HepG2 (cell line): Measurements from ENCODE around the gene ARL15. TPM values are rescaled to one million over a fixed set of nuclear protein-coding genes. Genes with fewer than 3 reads are reported as not detected.

ENCODE experiments used
- CEBPG ChIP-seq: IDR thresholded peaks from 2 replicates; pipeline ENCODE4 v1.6.1; 2016
- HNRNPH1 ChIP-seq: fragments of 200-400 bp; formaldehyde crosslinking; optimal IDR thresholded peaks from 2 replicates; pipeline ENCODE3; 2017; ENCODE audit warnings: mild to moderate bottlenecking, low read depth, low read length
- IKZF1 ChIP-seq: fragments of 450-650 bp; IDR thresholded peaks from 2 replicates; pipeline ENCODE4 v1.7.1; 2016
- IRF1 ChIP-seq: sonication (generic); formaldehyde crosslinking; IDR thresholded peaks from 2 replicates; pipeline ENCODE4 v1.4.0; 2020; ENCODE audit warnings: low read depth, mild to moderate bottlenecking, missing genetic modification reagents
- NFIB ChIP-seq: sonication (generic); formaldehyde crosslinking; IDR thresholded peaks from 2 replicates; pipeline ENCODE4 v1.9.0; 2021; ENCODE audit warnings: missing genetic modification reagents, mild to moderate bottlenecking, borderline replicate concordance
- NFYB ChIP-seq: sonication (generic); formaldehyde crosslinking; IDR thresholded peaks from 2 replicates; pipeline ENCODE4 v1.4.0; 2020; ENCODE audit warnings: missing genetic modification reagents
- NR2F6 ChIP-seq, 2 experiments: IDR thresholded peaks; 2 replicates each; pipeline ENCODE4 v1.6.1; 2016; ENCODE audit warnings: antibody characterized with exemption in 1 of 2, mild to moderate bottlenecking in 1 of 2
- PAX8 ChIP-seq: sonication (generic); formaldehyde crosslinking; IDR thresholded peaks from 2 replicates; pipeline ENCODE4 v1.8.0; 2022; ENCODE audit warnings: mild to moderate bottlenecking, missing genetic modification reagents, borderline replicate concordance
- REXO4 ChIP-seq: sonication (generic); formaldehyde crosslinking; IDR thresholded peaks from 2 replicates; pipeline ENCODE4 v1.8.0; 2022; ENCODE audit warnings: missing genetic modification reagents, mild to moderate bottlenecking, borderline replicate concordance
- RXRB ChIP-seq: IDR thresholded peaks from 2 replicates; pipeline ENCODE4 v1.6.1; 2016; ENCODE audit warnings: borderline replicate concordance, missing genetic modification reagents, missing compliant biosample characterization
- SNAI1 ChIP-seq: sonication (generic); formaldehyde crosslinking; IDR thresholded peaks from 2 replicates; pipeline ENCODE4 v1.5.0; 2020; ENCODE audit warnings: mild to moderate bottlenecking, missing genetic modification reagents, borderline replicate concordance
- SOX13 ChIP-seq, 3 experiments: fragments of 450-650 bp in 1 of 3; sonication (generic) in 1 of 3; formaldehyde crosslinking in 1 of 3; IDR thresholded peaks in 2 of 3; conservative IDR thresholded peaks in 1 of 3; 2 replicates each; pipeline versions ENCODE4 v1.5.0 to v1.6.1; 2016 to 2020; ENCODE audit warnings: antibody characterized with exemption in 1 of 3, mild to moderate bottlenecking in 1 of 3, missing compliant biosample characterization in 1 of 3, missing genetic modification reagents in 1 of 3, moderate library complexity in 1 of 3
- SYNCRIP ChIP-seq: fragments of 200-400 bp; formaldehyde crosslinking; IDR thresholded peaks from 2 replicates; pipeline ENCODE4 v1.6.1; 2018; ENCODE audit warnings: mild to moderate bottlenecking, low read depth, low read length; ENCODE audit not compliant: insufficient read depth
- ZNF503 ChIP-seq: sonication (generic); formaldehyde crosslinking; IDR thresholded peaks from 2 replicates; pipeline ENCODE4 v1.4.0; 2020; ENCODE audit warnings: missing genetic modification reagents
- ZNF557 ChIP-seq: sonication (generic); formaldehyde crosslinking; IDR thresholded peaks from 2 replicates; pipeline ENCODE4 v1.4.0; 2020; ENCODE audit warnings: missing genetic modification reagents
- polyA plus RNA-seq, 8 experiments: library from polyadenylated mRNA; depleted of rRNA in 3 of 8; stranded (reverse) in 7 of 8; unstranded in 1 of 8; fragments of >200 nt; fragmentation: Illumina TruSeq in 4 of 8; extraction: Trizol in 4 of 8; gene quantifications; 2 replicates each; pipeline versions ENCODE4 v1.2.1 to v1.2.3, GENCODE V29; 2011 to 2016; ENCODE audit warnings: low read depth in 4 of 8, missing spikeins in 1 of 8, mixed read lengths in 1 of 8; ENCODE audit not compliant: insufficient read depth in 1 of 8
- total RNA-seq, 5 experiments: library from RNA; depleted of rRNA; stranded (reverse); fragments of >200 nt; fragmentation: Illumina TruSeq; extraction: Trizol; gene quantifications; 2 replicates each; pipeline ENCODE4 v1.2.3, GENCODE V29; 2016; ENCODE audit warnings: low read depth in 1 of 5
- TF ChIP-seq, protein P1 (sequence below): sonication (generic); formaldehyde crosslinking; IDR thresholded peaks from 2 replicates; pipeline ENCODE4 v1.4.0; 2020; ENCODE audit warnings: missing genetic modification reagents, mild to moderate bottlenecking, borderline replicate concordance
- TF ChIP-seq, protein P2 (sequence below): sonication (generic); formaldehyde crosslinking; IDR thresholded peaks from 2 replicates; pipeline ENCODE4 v1.4.0; 2020; ENCODE audit warnings: missing genetic modification reagents, mild to moderate bottlenecking, borderline replicate concordance
- TF ChIP-seq, protein P3 (sequence below): sonication (generic); formaldehyde crosslinking; IDR thresholded peaks from 2 replicates; pipeline ENCODE4 v1.5.0; 2020; ENCODE audit warnings: mild to moderate bottlenecking, low read depth, missing genetic modification reagents, borderline replicate concordance

Gene ARL15
- total and polyA plus RNA-seq, 2 of the 13 experiments (the other 11 are each of a cell fraction or from before 2014, with no cell fraction given), result 2.5 to 7.7 TPM

- TF ChIP-seq IKZF1 (no peak), SOX13 (IDR thresholded peaks at IDR 0.05) (no peak), SOX13 (CRISPR knock-in tag; conservative IDR thresholded peaks at IDR 0.05 in 1 of 2, IDR thresholded peaks at IDR 0.05 in 1 of 2) (peak in 1 of 2 experiments; percentile 87; a peak in 2 of 4 replicates), HNRNPH1 (no peak), NR2F6 (IDR thresholded peaks at IDR 0.05) (peak; percentile 52; the same call in 1 of the 2 replicates), NR2F6 (CRISPR knock-in tag; IDR thresholded peaks at IDR 0.05) (peak; percentile 64), RXRB (CRISPR knock-in tag) (peak; percentile 72; the same call in 1 of the 2 replicates), REXO4 (CRISPR knock-in tag) (no peak), ZNF503 (no peak), SNAI1 (no peak), CEBPG (CRISPR knock-in tag) (peak; percentile 82), NFIB (no peak), IRF1 (no peak), SYNCRIP (no peak), PAX8 (CRISPR knock-in tag) (no peak), NFYB (CRISPR knock-in tag) (no peak), ZNF557 (CRISPR knock-in tag) (no peak)
- TF ChIP-seq, protein P1, sequence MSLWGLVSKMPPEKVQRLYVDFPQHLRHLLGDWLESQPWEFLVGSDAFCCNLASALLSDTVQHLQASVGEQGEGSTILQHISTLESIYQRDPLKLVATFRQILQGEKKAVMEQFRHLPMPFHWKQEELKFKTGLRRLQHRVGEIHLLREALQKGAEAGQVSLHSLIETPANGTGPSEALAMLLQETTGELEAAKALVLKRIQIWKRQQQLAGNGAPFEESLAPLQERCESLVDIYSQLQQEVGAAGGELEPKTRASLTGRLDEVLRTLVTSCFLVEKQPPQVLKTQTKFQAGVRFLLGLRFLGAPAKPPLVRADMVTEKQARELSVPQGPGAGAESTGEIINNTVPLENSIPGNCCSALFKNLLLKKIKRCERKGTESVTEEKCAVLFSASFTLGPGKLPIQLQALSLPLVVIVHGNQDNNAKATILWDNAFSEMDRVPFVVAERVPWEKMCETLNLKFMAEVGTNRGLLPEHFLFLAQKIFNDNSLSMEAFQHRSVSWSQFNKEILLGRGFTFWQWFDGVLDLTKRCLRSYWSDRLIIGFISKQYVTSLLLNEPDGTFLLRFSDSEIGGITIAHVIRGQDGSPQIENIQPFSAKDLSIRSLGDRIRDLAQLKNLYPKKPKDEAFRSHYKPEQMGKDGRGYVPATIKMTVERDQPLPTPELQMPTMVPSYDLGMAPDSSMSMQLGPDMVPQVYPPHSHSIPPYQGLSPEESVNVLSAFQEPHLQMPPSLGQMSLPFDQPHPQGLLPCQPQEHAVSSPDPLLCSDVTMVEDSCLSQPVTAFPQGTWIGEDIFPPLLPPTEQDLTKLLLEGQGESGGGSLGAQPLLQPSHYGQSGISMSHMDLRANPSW (CRISPR knock-in tag), result no peak
- TF ChIP-seq, protein P2, sequence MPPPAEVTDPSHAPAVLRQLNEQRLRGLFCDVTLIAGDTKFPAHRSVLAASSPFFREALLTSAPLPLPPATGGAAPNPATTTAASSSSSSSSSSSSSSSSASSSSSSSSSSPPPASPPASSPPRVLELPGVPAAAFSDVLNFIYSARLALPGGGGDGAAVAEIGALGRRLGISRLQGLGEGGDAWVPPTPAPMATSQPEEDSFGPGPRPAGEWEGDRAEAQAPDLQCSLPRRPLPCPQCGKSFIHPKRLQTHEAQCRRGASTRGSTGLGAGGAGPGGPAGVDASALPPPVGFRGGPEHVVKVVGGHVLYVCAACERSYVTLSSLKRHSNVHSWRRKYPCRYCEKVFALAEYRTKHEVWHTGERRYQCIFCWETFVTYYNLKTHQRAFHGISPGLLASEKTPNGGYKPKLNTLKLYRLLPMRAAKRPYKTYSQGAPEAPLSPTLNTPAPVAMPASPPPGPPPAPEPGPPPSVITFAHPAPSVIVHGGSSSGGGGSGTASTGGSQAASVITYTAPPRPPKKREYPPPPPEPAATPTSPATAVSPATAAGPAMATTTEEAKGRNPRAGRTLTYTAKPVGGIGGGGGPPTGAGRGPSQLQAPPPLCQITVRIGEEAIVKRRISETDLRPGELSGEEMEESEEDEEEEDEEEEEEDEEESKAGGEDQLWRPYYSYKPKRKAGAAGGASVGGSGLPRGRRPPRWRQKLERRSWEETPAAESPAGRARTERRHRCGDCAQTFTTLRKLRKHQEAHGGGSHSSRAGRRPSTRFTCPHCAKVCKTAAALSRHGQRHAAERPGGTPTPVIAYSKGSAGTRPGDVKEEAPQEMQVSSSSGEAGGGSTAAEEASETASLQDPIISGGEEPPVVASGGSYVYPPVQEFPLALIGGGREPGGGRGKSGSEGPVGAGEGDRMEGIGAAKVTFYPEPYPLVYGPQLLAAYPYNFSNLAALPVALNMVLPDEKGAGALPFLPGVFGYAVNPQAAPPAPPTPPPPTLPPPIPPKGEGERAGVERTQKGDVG (CRISPR knock-in tag), result no peak
- TF ChIP-seq, protein P3, sequence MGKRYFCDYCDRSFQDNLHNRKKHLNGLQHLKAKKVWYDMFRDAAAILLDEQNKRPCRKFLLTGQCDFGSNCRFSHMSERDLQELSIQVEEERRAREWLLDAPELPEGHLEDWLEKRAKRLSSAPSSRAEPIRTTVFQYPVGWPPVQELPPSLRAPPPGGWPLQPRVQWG (CRISPR knock-in tag), result no peak
Measured at GRCh38 chr5:54007827-54008777, 302.3 kb downstream of the ARL15 start (continued).
